Mucosa of descending colon (tissue), 3 donors: ENCODE data around the gene PNPLA2. TPM values are rescaled to one million over a fixed set of nuclear protein-coding genes. Genes with fewer than 3 reads are reported as not detected.

Experiments
- ATAC-seq: fragments of 200-7000 bp; cut with Tn5 transposase; one replicate; pipeline ENCODE4 v1.9.1; 2020; ENCODE audit warnings: mild to moderate bottlenecking, moderate library complexity
- DNase-seq, 3 donors: peaks; one replicate each; pipeline ENCODE4 v3.0.0-alpha.2; 2020
- H3K36me3 ChIP-seq: fragments of 200-600 bp; one replicate; pipeline ENCODE4 v1.8.0; 2021; ENCODE audit warnings: low read depth, mild to moderate bottlenecking
- H3K4me1 ChIP-seq: fragments of 200-600 bp; one replicate; pipeline ENCODE4 v1.8.0; 2021; ENCODE audit warnings: low read depth, mild to moderate bottlenecking
- H3K4me3 ChIP-seq: fragments of 200-600 bp; one replicate; pipeline ENCODE4 v1.8.0; 2021; ENCODE audit warnings: mild to moderate bottlenecking
- H3K9me3 ChIP-seq: fragments of 200-600 bp; one replicate; pipeline ENCODE4 v1.8.0; 2021; ENCODE audit warnings: mild to moderate bottlenecking
- intact Hi-C, 2 donors: fragments of 100-400 bp; cut with DNase I in 1 of 2; cut with micrococcal nuclease in 1 of 2; formaldehyde crosslinking; loops; one replicate each; pipeline versions ENCODE4 v1.11.0 to v1.11.1; 2022; cut with DNase I, micrococcal nuclease
- long read RNA-seq, 2 donors: library from polyadenylated mRNA; unstranded; transcript quantifications; one replicate each; pipeline ENCODE4 v2.0.0, GENCODE V29; 2019 to 2021
- total RNA-seq, 3 donors: library from RNA; stranded (reverse); fragmentation: NEBNext Ultra II Directional in 2 of 3; extraction: Animal tissue kit (Norgen Biotek cat#: 25700) in 2 of 3; gene quantifications; one replicate each; pipeline versions ENCODE4 v1.2.1 to v1.2.4, GENCODE V29; 2021 to 2023
- TF ChIP-seq, protein P1 (sequence below): fragments of 200-600 bp; IDR thresholded peaks from one replicate; pipeline ENCODE4 v1.8.0; 2022; ENCODE audit warnings: antibody characterized with exemption, mild to moderate bottlenecking
- donor health status: DM: no; HTN: no; CAD: no; lungs with moderate emphysema.
- donor health status: DM: no; HTN: no; CAD: no.
- donor health status: DM: no; HTN: yes; CAD: no.

PNPLA2 gene
- total RNA-seq = 100 to 1,000 TPM; 138 to 253 (median 167) TPM
- long read RNA-seq, donor 1, transcript PNPLA2-201 (10 exons, 2,428 nt) = major isoform, 9 of 129 reads
- long read RNA-seq, donor 1, partial matches to known transcripts = 103 of 129 reads
- long read RNA-seq, donor 1, other reads (novel, unspliced or antisense) = 15 of 129 reads
- long read RNA-seq, donor 2, partial matches to known transcripts = 47 of 63 reads
- long read RNA-seq, donor 2, other reads (novel, unspliced or antisense) = 12 of 63 reads

DNA sequence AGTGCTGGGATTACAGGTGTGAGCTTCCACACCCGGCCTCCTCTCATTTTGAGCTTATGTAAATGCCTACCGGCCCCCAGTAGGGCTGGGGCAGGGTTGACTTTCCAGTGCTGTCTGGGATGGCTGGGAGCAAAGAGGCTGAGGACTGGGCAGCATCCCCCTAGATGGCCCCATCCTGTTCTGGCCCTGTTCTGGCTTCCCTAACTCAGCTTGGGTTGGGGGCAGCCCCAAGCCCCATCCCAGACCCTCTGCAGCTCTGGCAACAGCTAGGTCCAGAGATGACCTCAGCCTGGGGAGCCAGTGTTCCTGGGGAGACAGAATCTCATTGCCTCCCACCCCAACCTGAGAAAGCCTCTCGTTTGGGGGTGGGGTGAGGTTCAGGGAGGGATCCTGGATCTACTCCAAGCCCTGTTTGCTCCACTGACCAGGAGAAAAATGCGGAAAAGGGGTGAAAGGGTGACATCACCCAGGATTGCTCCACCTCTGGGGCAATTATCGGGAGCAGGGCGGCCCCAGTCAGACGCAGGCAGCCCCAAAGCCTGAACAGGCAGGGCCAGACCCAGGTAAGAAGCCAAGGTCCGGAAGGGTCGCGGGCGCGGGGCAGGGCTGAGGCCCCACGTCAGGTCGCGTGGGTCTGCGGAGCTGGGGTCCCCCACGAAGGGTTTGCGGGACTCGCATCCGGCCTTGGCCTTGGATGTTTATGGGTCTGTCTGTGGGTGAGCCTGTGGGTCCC lies at the start of gene PNPLA2:
Gene PNPLA2 (plus strand): TSS at position 519 of the 733 bp plus-strand sequence. CDS start 805 bp downstream, outside the sequence.
- H3K36me3 ChIP-seq = no peaks in the 10 kb centered on the region

DNA sequence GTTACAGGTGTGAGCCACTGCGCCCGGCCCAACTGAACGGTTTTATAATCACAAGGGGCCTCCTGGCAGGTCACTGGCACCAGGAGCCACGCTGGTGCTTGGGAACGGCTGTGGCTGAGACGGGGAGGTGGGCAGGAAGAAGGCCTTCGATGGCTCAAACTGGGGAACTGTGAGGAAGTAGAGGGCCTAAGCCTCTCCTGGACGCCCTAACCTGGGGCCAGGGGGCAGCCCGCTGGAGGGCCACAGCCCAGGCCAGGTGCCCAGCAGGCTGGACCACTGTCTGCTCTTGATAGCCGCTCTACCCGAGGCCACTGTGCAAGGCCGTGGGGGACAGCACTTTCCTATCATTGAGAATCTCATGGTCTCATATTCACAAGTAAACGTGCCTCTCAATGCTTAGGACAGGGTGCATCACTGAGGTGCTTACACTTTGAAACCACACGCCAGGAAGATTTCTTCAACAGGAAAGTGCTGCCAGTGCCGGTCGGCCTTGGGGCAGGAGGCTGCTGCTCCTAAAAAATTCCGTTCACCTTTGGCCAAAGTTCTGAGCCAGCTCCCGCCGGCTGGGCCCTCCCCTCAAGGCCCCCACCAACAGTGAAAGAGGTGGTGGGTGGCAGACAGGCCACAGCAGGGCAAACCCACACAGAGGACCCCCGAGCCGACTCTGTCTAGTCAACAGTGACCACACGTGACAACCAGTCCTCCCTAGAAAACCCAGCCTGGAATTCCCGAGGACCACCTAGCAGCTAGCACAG lies 48.6 kb upstream of the PNPLA2 start:
- ATAC-seq (no peak), DNase-seq (no peak)
- Histone ChIP-seq H3K4me3 (no peak overlapping the region), H3K4me1 (peaks cover 1% of the 10 kb centered on the region), H3K36me3 (no peaks in the 10 kb centered on the region), H3K9me3 (no peaks in the 10 kb centered on the region)
- intact Hi-C loops = no loop called here
- TF ChIP-seq, protein P1, sequence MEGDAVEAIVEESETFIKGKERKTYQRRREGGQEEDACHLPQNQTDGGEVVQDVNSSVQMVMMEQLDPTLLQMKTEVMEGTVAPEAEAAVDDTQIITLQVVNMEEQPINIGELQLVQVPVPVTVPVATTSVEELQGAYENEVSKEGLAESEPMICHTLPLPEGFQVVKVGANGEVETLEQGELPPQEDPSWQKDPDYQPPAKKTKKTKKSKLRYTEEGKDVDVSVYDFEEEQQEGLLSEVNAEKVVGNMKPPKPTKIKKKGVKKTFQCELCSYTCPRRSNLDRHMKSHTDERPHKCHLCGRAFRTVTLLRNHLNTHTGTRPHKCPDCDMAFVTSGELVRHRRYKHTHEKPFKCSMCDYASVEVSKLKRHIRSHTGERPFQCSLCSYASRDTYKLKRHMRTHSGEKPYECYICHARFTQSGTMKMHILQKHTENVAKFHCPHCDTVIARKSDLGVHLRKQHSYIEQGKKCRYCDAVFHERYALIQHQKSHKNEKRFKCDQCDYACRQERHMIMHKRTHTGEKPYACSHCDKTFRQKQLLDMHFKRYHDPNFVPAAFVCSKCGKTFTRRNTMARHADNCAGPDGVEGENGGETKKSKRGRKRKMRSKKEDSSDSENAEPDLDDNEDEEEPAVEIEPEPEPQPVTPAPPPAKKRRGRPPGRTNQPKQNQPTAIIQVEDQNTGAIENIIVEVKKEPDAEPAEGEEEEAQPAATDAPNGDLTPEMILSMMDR = no peak

More for the DNA sequence above, at the start of gene PNPLA2:
- intact Hi-C loops = no loop called here
- Histone ChIP-seq H3K4me3 (peak within 1 kb of the TSS; percentile 85), H3K9me3 (no peaks in the 10 kb centered on the region), H3K4me1 (peaks cover 29% of the 10 kb centered on the region)
- TF ChIP-seq, protein P1 = no peak
- ATAC-seq (peak; percentile 49), DNase-seq (peak in 2 of 3 donors; percentile 69 to 77)

- TF ChIP-seq, protein P1 = no peak
- Histone ChIP-seq H3K4me3 (no peak overlapping the region), H3K9me3 (no peaks in the 10 kb centered on the region), H3K36me3 (no peaks in the 10 kb centered on the region), H3K4me1 (peaks cover 9% of the 10 kb centered on the region)
- intact Hi-C loops = no loop called here
- ATAC-seq (no peak), DNase-seq (peak in 1 of 3 donors; percentile 48)
These were observed 47.8 kb upstream of the PNPLA2 start for GRCh38 chr11:770642-771616.

GRCh38 chr11:771617-772204 lies 47.0 kb upstream of the PNPLA2 start:
- intact Hi-C loops = no loop called here
- no peaks in the 10 kb centered on the region for H3K9me3 ChIP-seq
- H3K4me3 ChIP-seq = no peak overlapping the region
- TF ChIP-seq, protein P1 = no peak
- peaks cover 16% of the 10 kb centered on the region for H3K4me1 ChIP-seq
- H3K36me3 ChIP-seq = no peaks in the 10 kb centered on the region
- no peak for ATAC-seq
- no peak for DNase-seq
